HG03108 (cell line): ENCODE data around the gene KRTAP5-8.
"Not testable (repeated sequence)": the region's sequence is repeated elsewhere in the genome, so short reads cannot be mapped to it uniquely, and the experiment has no call there.

ENCODE experiments used
- ATAC-seq: cut with Tn5 transposase; IDR thresholded peaks from one replicate; pipeline ENCODE4 v1.9.1; 2021; ENCODE audit warnings: moderate library complexity; ENCODE audit not compliant: unreplicated experiment

KRTAP5-8 gene

GRCh38 chr11:71542879-71543777 is 5.3 kb downstream of the KRTAP5-8 start:
- no peak for ATAC-seq

DNA sequence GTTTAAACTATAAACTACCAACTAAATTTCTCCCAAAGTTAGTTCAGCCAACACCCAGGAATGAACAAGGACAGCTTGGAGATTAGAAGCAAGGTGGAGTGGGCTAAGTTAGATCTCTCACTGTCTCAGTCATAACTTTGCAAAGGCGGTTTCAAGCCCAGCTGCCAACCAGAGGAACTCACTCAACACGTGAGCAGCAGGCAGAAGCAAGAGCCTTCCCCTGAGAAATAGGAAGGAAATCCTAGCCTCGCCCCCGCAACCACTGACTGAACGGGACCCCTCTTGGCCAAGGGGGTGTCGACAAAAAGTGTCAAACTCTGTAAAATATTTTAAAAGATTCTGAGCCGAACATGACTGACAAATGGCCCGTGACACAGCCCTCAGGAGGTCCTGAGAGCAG is 6.0 kb downstream of the KRTAP5-8 start:
- ATAC-seq, result no peak

GRCh38 chr11:71544525-71545214 is 6.8 kb downstream of the KRTAP5-8 start:
- no peak for ATAC-seq

- no peak for ATAC-seq
Observed at GRCh38 chr11:71545405-71545966, 7.7 kb downstream of the KRTAP5-8 start.

- no peak for ATAC-seq
Observed at GRCh38 chr11:71548120-71548519, 10.3 kb downstream of the KRTAP5-8 start, which contains the start of gene KRTAP5-9. TSS of gene KRTAP5-9 (plus strand) at chr11:71548420. CDS start at chr11:71548658, 238 bp downstream.

DNA sequence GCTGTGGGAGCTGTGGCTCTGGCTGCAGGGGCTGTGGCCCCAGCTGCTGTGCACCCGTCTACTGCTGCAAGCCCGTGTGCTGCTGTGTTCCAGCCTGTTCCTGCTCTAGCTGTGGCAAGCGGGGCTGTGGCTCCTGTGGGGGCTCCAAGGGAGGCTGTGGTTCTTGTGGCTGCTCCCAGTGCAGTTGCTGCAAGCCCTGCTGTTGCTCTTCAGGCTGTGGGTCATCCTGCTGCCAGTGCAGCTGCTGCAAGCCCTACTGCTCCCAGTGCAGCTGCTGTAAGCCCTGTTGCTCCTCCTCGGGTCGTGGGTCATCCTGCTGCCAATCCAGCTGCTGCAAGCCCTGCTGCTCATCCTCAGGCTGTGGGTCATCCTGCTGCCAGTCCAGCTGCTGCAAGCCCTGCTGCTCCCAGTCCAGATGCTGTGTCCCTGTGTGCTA is 10.9 kb downstream of the KRTAP5-8 start:
- ATAC-seq, result no peak

DNA sequence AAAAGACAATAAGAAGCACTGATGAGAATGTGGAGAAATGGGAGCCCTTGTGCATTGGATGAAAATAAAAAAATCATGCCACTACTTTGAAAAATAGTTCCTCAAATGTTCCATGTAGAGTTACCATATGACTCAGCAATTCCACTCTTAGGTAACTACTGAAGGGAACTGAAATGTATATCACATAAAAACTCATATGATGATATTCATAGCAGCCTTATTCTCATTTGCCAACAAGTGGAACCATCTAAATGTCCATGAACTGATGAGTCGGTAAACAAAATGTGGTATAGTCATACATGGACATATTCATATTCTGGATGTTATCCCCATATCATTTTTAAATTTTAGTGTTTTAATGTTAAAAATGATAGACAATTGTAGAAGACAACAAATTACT is 13.9 kb downstream of the KRTAP5-8 start:
- no peak for ATAC-seq

DNA sequence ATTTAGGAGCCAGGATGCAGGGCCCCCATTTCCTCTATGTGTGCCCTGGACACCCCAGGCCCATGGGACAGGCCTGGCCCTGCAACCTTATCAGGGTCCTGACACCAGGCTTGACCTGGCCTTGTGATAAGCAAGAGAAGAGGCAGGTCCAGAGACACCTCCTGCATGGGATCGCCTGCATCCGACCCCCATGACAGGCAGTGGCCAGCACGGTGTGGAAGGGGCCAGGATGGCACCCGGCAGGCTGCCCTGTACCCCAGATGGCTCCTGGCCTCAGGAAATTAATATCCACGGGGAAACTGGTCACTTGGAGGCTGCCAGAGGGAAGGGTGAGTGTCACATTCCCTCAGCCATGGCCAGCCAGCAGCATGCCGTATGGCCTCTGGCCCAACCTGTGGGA is 17.2 kb downstream of the KRTAP5-8 start:
- no peak for ATAC-seq

- no peak for ATAC-seq
Observed at GRCh38 chr11:71555508-71555907, 17.7 kb downstream of the KRTAP5-8 start.

DNA sequence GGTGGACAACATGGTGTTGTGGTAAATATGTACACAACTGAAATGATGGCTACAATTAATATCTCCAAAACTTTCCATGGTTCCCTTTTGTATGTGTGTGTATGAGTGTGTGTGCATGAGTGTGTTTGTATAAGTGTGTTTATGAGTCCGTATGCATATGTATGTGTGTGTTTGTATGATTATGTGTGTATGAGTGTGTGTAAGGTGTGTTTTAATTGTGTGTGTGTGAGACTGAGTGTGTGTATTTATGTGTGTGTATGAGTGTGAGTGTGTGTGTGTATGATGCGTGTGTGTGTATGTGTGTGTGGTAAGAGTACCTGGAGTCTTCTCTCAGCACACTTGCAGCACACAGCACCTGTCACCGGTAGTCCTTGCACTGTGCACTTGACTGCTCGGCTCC is 18.2 kb downstream of the KRTAP5-8 start:
- no peak for ATAC-seq

- ATAC-seq, result no peak
Observed at GRCh38 chr11:71557257-71557656, 19.4 kb downstream of the KRTAP5-8 start.

GRCh38 chr11:71558996-71559395 is 21.2 kb downstream of the KRTAP5-8 start:
- ATAC-seq, result no peak

GRCh38 chr11:71562120-71562519 is 24.3 kb downstream of the KRTAP5-8 start:
- ATAC-seq, result no peak

DNA sequence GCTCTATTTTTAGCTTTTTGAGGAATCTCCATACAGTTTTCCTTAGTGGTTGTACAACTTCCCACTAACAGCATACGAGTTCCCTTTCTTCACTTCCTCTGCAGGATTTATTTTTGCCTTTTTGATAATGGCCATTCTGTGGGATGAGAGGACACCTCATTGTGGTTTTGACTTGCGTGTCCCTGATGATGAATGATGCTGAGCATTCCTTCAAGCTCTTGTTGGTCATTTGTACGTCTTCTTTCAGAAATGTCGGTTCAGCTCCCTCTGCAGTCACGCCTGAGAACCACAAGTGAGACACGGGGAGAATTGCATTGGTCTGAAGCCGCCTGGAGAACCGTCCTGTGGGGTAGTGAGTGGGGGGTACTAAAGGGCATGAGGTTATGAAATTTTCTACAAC is 25.6 kb downstream of the KRTAP5-8 start:
- no peak for ATAC-seq

GRCh38 chr11:71564430-71564829 is 26.6 kb downstream of the KRTAP5-8 start:
- ATAC-seq, result no peak

DNA sequence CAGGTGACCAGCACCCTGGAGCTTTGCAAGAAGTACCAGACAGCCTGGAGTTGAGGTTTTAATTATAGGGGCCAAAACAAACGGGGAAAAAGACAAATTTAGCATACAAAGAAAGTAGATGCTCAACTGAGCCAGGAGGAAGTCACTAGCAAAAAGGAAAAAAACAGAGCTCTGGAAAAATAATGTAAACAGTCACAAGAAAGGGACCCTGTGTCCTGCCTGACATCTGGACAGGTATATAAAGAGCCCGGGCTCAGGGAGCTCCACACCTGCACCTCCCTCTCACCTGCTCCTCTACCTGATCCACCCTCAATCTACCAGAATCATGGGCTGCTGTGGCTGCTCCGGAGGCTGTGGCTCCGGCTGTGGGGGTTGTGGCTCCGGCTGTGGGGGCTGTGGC is 27.4 kb downstream of the KRTAP5-8 start, which contains the start of gene KRTAP5-10:
Gene KRTAP5-10, plus strand, starts transcription at position 301 of the 400 bp plus-strand sequence. Its CDS starts 25 bp downstream, at position 326.
- no peak for ATAC-seq

DNA sequence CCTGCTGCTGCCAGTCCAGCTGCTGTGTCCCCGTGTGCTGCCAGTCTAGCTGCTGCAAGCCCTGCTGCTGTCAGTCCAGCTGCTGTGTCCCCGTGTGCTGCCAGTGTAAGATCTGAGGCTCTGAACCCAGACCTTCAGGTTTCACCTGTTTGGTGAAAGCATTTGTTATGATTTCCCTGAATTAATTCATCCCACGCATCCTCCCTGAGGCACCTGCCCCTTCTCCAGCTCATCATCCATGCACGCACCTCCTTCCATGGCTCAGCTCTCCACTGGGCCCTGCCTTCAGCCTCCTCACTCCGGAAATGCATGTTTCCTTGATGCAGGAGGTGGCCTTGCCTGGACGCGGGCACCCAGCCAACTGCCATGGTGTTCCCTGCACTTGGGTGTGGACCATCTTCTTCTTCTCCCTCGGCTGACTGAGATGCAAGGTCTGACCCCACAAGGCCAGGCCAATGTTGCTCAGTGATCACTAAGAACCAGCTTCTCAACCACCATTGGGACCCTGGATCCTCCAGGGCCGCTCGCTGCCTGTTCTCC is 28.3 kb downstream of the KRTAP5-8 start:
- no peak for ATAC-seq

- not testable (repeated sequence) for ATAC-seq
Observed at GRCh38 chr11:71566626-71567599, 29.1 kb downstream of the KRTAP5-8 start.

DNA sequence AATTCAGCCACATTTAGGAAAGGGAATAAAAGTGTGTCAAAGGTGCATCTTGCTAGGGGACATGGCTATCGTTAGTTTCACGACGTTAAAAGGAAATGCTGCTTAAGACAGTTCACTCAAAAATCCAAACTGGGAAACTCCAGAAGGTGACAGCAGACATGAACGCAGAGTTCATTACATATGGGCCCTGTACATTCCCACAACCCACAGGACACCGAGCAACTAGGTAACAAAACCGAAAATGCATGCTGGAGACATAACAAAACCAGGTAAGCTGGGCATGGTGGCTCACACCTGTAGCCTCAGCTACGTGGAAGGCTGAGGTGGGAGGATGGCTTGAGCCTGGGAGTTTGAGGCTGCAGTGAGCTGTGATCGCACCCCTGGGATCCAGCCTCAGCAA is 29.8 kb downstream of the KRTAP5-8 start:
- ATAC-seq, result not testable (repeated sequence)

GRCh38 chr11:71568704-71569349 is 31.0 kb downstream of the KRTAP5-8 start:
- no peak for ATAC-seq
